Right lobe of liver (tissue), 6 donors: Measurements from ENCODE around the gene COPS8. TPM values are rescaled to one million over a fixed set of nuclear protein-coding genes. Genes with fewer than 3 reads are reported as not detected.

Experiments used
- ATAC-seq, 4 donors: fragments of 200-7000 bp; cut with Tn5 transposase; one replicate each; pipeline ENCODE4 v1.9.1; 2020; ENCODE audit warnings: mild to moderate bottlenecking in 4 of 4, moderate library complexity in 4 of 4
- DNase-seq, 3 donors: peaks; one replicate each; pipeline ENCODE4 v3.0.0-alpha.2; 2020
- H3K27ac ChIP-seq, 3 donors: fragments of 200-600 bp; one replicate each; pipeline ENCODE4 v1.8.0; 2022
- H3K27me3 ChIP-seq, 2 donors: fragments of 200-600 bp; one replicate each; pipeline ENCODE4 v1.8.0; 2022
- H3K36me3 ChIP-seq, 4 donors: fragments of 200-600 bp; sonication (generic) in 1 of 4; one replicate each; pipeline versions ENCODE4 v1.5.1 to v1.8.0; 2017 to 2022; ENCODE audit warnings: control low read depth in 1 of 4
- H3K4me1 ChIP-seq, 4 donors: fragments of 200-600 bp; sonication (generic) in 1 of 4; one replicate each; pipeline versions ENCODE4 v1.5.1 to v1.8.0; 2017 to 2022; ENCODE audit warnings: control low read depth in 1 of 4
- H3K4me3 ChIP-seq, 3 donors: fragments of 200-600 bp; one replicate each; pipeline ENCODE4 v1.8.0; 2022
- H3K9me3 ChIP-seq, 4 donors: fragments of 200-600 bp; sonication (generic) in 1 of 4; one replicate each; pipeline versions ENCODE4 v1.5.1 to v1.8.0; 2017 to 2022; ENCODE audit warnings: control low read depth in 1 of 4
- CTCF ChIP-seq, 4 donors: fragments of 200-600 bp in 3 of 4; fragments of 450-650 bp in 1 of 4; IDR thresholded peaks; one replicate each; pipeline versions ENCODE4 v1.5.1 to v1.8.0; 2016 to 2022; ENCODE audit warnings: antibody characterized with exemption in 4 of 4, mild to moderate bottlenecking in 2 of 4
- POLR2A ChIP-seq: fragments of 450-650 bp; IDR thresholded peaks from one replicate; pipeline ENCODE4 v1.6.1; 2017; ENCODE audit warnings: antibody characterized with exemption, mild to moderate bottlenecking
- WGBS: methylation state at CpG from one replicate; pipeline ENCODE4 v1.1.6; 2018; ENCODE audit warnings: low coverage, low lambda C conversion rate; ENCODE audit not compliant: insufficient coverage; ENCODE audit errors: missing lambda C conversion rate; 5-methylcytosine and 5-hydroxymethylcytosine counted together
- intact Hi-C, 2 donors: fragments of 100-400 bp; cut with DNase I; formaldehyde crosslinking; loops; one replicate each; pipeline versions ENCODE4 v1.11.2 to v1.14.1; 2022
- total RNA-seq, 6 experiments: library from RNA; depleted of rRNA in 2 of 6; stranded (reverse); fragments of >200 nt in 2 of 6; fragmentation: NEBNext Ultra II Directional in 3 of 6; extraction: Animal tissue kit (Norgen Biotek cat#: 25700) in 3 of 6; gene quantifications; one replicate each; pipeline versions ENCODE4 v1.1.0 to v1.2.4, GENCODE V29; 2016 to 2023
- donor health status: DM: no; HTN: yes; CAD: no.
- donor health status: DM: no; HTN: no; CAD: no.
- donor health status: DM: no; HTN: no; CAD: no.
- donor health status: DM: no; HTN: yes; CAD: no.
- donor health status: DM: no; HTN: yes; CAD: no.

Gene COPS8
- total RNA-seq, 6 experiments from 2014 or later: 14.3 to 51.5 (median 18.0) TPM

DNA sequence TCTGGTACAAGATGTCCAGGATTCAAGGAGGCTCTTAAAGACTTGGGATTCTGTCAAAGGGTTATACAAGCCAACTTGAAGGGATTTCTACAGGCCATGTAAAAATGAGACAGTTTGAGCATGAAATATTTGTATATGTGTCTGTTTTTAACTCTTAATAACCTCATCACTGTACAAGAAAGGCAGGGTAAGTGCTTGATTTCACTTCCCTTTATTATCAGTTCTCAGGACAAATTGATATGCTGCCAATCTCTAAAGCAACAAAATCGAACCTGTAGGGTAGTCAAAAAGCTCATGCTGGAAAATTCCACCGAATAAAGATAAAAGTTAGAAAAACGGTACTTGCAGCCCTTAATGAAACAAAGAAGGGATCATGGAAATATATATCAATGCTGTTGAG, 14.1 kb downstream of the COPS8 start:
- WGBS: 87% methylated on average over 3 of the region's 3 CpGs
- no peak for DNase-seq
- no peak overlapping the region for H3K27ac ChIP-seq
- peaks cover 0 to 48% (median 14%) of the 10 kb centered on the region in 4 donors for H3K36me3 ChIP-seq
- intact Hi-C loops: no loop called here
- H3K4me1 ChIP-seq: no peaks in the 10 kb centered on the region
- no peak for TF ChIP-seq POLR2A
- no peak for TF ChIP-seq CTCF (IDR thresholded peaks at IDR 0.05)
- no peak overlapping the region for H3K4me3 ChIP-seq
- no peaks in the 10 kb centered on the region for H3K27me3 ChIP-seq
- H3K9me3 ChIP-seq: no peaks in the 10 kb centered on the region
- no peak for ATAC-seq

DNA sequence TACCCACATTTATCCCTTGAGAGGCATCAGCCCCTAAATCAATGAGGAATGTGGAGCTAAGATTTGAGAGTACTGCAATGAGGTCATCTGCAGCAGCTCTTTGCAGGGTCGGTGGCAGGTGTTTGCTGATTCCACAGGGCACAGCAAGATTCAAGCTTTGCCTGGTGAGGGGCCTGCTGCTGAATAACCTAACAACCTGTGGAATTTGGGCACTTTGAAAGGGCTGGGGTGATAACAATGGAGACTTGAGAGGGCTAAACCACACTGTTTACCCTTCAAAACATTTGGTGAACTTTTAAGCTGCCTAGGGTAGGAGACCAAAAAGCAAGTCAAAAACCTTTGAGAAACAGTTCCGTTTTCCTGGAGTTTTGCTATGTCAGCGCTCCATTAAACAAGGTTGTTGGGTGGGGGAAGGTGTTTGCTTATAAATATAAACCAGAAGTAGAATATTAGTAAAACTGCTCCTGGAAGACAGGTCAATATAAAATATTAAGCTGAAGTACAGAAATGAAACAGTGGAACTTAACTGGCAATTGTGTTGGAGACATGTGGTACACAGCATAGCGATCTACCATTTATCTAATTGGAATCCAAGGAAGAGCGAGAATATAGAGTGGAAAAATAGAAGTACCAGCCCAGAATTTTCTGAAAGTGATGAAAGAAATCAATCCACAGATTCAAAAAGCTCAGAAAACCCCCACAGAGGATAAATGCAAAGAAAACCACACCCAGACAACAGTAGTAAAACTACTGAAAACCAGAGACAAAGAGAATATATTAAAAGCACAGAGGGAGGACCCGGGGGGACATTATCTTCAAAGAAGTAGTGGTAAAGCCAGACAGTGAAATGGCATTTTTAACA, 15.7 kb downstream of the COPS8 start:
- peaks cover 0 to 37% (median 7%) of the 10 kb centered on the region in 4 donors for H3K36me3 ChIP-seq
- no peaks in the 10 kb centered on the region for H3K27me3 ChIP-seq
- 83% methylated on average over 6 of the region's 6 CpGs for WGBS
- DNase-seq (no peak), ATAC-seq (no peak)
- H3K9me3 ChIP-seq: no peaks in the 10 kb centered on the region
- H3K27ac ChIP-seq: no peak overlapping the region
- TF ChIP-seq POLR2A: no peak
- no peak for TF ChIP-seq CTCF (IDR thresholded peaks at IDR 0.05)
- intact Hi-C loops: no loop called here
- no peaks in the 10 kb centered on the region for H3K4me1 ChIP-seq
- no peak overlapping the region for H3K4me3 ChIP-seq

GRCh38 chr2:237102428-237102827, 16.7 kb downstream of the COPS8 start:
- Histone ChIP-seq H3K4me1 (no peaks in the 10 kb centered on the region), H3K9me3 (no peaks in the 10 kb centered on the region), H3K4me3 (no peak overlapping the region), H3K36me3 (peaks cover 0 to 26% (median 2%) of the 10 kb centered on the region in 4 donors), H3K27me3 (no peaks in the 10 kb centered on the region), H3K27ac (no peak overlapping the region)
- no peak for DNase-seq
- ATAC-seq: no peak
- 92% methylated on average over 3 of the region's 3 CpGs for WGBS
- TF ChIP-seq CTCF (IDR thresholded peaks at IDR 0.05) (no peak), POLR2A (no peak)
- intact Hi-C loops: no loop called here

- 93% methylated on average over 4 of the region's 4 CpGs for WGBS
- Histone ChIP-seq H3K4me1 (no peaks in the 10 kb centered on the region), H3K4me3 (no peak overlapping the region), H3K36me3 (no peaks in the 10 kb centered on the region), H3K27me3 (no peaks in the 10 kb centered on the region), H3K27ac (no peak overlapping the region), H3K9me3 (peaks cover 0 to 3% (median 0%) of the 10 kb centered on the region in 4 donors)
- intact Hi-C loops: no loop called here
- ATAC-seq (no peak), DNase-seq (no peak)
- TF ChIP-seq CTCF (IDR thresholded peaks at IDR 0.05) (no peak), POLR2A (no peak)
These were observed 23.8 kb downstream of the COPS8 start for GRCh38 chr2:237109421-237109934.
